ENCODE results near the gene FRY. TPM values are rescaled to one million over a fixed set of nuclear protein-coding genes. Genes with fewer than 3 reads are reported as not detected.
A peak's percentile ranks its signal among the peaks of the same experiment; 100 is the strongest.

Gene FRY
- total and polyA plus RNA-seq, 2 of the 13 experiments (the other 11 are each of a cell fraction or from before 2014, with no cell fraction given) = 8.2 to 13.1 TPM

DNA sequence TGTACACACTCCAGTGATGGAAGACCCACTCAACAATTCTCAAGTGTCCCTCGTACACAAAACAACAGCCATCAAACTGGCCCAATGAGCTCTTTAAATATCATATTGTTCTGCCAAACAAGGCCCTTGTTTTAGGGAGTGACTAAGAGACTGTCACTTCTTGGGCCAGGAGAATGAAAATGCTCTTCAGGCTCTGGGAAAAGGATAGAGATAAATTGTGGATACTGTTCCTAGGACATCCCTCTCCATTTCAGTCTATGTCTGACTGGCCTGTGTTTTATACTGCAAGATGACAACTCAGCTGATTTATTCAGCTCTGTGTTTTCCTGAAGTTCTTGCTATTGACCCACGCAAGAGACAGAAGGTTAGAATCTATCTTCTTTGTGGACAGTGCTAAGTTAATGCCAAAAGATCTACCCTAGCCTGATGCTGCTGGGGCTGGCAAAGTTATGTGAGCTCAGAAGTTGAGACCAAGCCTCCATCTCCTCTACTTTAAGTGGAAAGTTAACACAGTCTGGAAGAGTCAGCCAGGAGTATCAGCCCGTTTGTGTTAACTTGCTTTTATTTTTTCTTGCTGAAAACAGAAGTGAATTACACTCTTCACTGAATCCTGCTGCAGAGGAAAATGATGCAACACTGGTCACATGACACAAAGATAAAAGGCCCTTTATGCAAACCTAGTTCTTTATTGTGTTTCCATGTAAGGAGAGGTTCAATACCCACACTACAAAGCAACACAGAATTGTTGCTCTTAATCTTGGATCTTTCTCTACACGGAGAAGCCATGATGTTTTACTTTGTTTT lies 14.6 kb downstream of the FRY start (continued):
- TF ChIP-seq, protein P1, sequence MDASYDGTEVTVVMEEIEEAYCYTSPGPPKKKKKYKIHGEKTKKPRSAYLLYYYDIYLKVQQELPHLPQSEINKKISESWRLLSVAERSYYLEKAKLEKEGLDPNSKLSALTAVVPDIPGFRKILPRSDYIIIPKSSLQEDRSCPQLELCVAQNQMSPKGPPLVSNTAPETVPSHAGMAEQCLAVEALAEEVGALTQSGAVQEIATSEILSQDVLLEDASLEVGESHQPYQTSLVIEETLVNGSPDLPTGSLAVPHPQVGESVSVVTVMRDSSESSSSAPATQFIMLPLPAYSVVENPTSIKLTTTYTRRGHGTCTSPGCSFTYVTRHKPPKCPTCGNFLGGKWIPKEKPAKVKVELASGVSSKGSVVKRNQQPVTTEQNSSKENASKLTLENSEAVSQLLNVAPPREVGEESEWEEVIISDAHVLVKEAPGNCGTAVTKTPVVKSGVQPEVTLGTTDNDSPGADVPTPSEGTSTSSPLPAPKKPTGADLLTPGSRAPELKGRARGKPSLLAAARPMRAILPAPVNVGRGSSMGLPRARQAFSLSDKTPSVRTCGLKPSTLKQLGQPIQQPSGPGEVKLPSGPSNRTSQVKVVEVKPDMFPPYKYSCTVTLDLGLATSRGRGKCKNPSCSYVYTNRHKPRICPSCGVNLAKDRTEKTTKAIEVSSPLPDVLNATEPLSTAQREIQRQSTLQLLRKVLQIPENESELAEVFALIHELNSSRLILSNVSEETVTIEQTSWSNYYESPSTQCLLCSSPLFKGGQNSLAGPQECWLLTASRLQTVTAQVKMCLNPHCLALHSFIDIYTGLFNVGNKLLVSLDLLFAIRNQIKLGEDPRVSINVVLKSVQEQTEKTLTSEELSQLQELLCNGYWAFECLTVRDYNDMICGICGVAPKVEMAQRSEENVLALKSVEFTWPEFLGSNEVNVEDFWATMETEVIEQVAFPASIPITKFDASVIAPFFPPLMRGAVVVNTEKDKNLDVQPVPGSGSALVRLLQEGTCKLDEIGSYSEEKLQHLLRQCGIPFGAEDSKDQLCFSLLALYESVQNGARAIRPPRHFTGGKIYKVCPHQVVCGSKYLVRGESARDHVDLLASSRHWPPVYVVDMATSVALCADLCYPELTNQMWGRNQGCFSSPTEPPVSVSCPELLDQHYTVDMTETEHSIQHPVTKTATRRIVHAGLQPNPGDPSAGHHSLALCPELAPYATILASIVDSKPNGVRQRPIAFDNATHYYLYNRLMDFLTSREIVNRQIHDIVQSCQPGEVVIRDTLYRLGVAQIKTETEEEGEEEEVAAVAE (CRISPR knock-in tag; IDR thresholded peaks at IDR 0.05; ENCODE audit: borderline replicate concordance) = 0 out of 2 replicates have a peak, but pooled peaks have one; percentile 19
- TF ChIP-seq ZNF34 (CRISPR knock-in tag; IDR thresholded peaks at IDR 0.05; ENCODE audit: borderline replicate concordance) (no peak), PCBP1 (IDR thresholded peaks at IDR 0.05; ENCODE audit: borderline replicate concordance, low read depth, low read length) (no peak), ASH2L (IDR thresholded peaks at IDR 0.05; ENCODE audit: insufficient read length, low read depth, low read length) (peak; percentile 59), RARG (CRISPR knock-in tag; IDR thresholded peaks at IDR 0.05; ENCODE audit: low read depth) (no peak), ZNF274 (CRISPR knock-in tag; IDR thresholded peaks at IDR 0.05) (no peak), ZBTB21 (CRISPR knock-in tag; IDR thresholded peaks at IDR 0.05) (no peak), FOXP1 (IDR thresholded peaks at IDR 0.05) (no peak), FOXP1 (CRISPR knock-in tag; IDR thresholded peaks at IDR 0.05) (peak; percentile 52), ZNF776 (CRISPR knock-in tag; IDR thresholded peaks at IDR 0.05) (no peak), RFX1 (IDR thresholded peaks at IDR 0.05) (no peak), ZNF230 (CRISPR knock-in tag; IDR thresholded peaks at IDR 0.05) (no peak)
- TF ChIP-seq, protein P2, sequence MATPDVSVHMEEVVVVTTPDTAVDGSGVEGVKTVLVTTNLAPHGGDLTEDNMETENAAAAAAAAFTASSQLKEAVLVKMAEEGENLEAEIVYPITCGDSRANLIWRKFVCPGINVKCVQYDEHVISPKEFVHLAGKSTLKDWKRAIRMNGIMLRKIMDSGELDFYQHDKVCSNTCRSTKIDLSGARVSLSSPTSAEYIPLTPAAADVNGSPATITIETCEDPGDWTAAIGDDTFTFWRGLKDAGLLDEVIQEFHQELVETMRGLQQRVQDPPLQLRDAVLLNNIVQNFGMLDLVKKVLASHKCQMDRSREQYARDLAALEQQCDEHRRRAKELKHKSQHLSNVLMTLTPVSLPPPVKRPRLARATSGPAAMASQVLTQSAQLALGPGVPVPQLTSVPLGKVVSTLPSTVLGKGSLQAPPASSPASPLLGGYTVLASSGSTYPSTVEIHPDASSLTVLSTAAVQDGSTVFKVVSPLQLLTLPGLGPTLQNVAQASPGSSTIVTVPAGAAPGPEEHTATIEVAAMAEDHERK (CRISPR knock-in tag; IDR thresholded peaks at IDR 0.05; ENCODE audit: low read depth) = no peak
- TF ChIP-seq, protein P3, sequence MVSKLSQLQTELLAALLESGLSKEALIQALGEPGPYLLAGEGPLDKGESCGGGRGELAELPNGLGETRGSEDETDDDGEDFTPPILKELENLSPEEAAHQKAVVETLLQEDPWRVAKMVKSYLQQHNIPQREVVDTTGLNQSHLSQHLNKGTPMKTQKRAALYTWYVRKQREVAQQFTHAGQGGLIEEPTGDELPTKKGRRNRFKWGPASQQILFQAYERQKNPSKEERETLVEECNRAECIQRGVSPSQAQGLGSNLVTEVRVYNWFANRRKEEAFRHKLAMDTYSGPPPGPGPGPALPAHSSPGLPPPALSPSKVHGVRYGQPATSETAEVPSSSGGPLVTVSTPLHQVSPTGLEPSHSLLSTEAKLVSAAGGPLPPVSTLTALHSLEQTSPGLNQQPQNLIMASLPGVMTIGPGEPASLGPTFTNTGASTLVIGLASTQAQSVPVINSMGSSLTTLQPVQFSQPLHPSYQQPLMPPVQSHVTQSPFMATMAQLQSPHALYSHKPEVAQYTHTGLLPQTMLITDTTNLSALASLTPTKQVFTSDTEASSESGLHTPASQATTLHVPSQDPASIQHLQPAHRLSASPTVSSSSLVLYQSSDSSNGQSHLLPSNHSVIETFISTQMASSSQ (IDR thresholded peaks at IDR 0.05; ENCODE audit: low read depth) = no peak
- TF ChIP-seq, protein P3 (CRISPR knock-in tag; IDR thresholded peaks at IDR 0.05; ENCODE audit: borderline replicate concordance) = no peak
- TF ChIP-seq, protein P4, sequence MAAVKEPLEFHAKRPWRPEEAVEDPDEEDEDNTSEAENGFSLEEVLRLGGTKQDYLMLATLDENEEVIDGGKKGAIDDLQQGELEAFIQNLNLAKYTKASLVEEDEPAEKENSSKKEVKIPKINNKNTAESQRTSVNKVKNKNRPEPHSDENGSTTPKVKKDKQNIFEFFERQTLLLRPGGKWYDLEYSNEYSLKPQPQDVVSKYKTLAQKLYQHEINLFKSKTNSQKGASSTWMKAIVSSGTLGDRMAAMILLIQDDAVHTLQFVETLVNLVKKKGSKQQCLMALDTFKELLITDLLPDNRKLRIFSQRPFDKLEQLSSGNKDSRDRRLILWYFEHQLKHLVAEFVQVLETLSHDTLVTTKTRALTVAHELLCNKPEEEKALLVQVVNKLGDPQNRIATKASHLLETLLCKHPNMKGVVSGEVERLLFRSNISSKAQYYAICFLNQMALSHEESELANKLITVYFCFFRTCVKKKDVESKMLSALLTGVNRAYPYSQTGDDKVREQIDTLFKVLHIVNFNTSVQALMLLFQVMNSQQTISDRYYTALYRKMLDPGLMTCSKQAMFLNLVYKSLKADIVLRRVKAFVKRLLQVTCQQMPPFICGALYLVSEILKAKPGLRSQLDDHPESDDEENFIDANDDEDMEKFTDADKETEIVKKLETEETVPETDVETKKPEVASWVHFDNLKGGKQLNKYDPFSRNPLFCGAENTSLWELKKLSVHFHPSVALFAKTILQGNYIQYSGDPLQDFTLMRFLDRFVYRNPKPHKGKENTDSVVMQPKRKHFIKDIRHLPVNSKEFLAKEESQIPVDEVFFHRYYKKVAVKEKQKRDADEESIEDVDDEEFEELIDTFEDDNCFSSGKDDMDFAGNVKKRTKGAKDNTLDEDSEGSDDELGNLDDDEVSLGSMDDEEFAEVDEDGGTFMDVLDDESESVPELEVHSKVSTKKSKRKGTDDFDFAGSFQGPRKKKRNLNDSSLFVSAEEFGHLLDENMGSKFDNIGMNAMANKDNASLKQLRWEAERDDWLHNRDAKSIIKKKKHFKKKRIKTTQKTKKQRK (IDR thresholded peaks at IDR 0.05; ENCODE audit: low read length) = no peak

All from HepG2 (cell line).